Measurements from ENCODE around the gene RASGRP4.

DNA sequence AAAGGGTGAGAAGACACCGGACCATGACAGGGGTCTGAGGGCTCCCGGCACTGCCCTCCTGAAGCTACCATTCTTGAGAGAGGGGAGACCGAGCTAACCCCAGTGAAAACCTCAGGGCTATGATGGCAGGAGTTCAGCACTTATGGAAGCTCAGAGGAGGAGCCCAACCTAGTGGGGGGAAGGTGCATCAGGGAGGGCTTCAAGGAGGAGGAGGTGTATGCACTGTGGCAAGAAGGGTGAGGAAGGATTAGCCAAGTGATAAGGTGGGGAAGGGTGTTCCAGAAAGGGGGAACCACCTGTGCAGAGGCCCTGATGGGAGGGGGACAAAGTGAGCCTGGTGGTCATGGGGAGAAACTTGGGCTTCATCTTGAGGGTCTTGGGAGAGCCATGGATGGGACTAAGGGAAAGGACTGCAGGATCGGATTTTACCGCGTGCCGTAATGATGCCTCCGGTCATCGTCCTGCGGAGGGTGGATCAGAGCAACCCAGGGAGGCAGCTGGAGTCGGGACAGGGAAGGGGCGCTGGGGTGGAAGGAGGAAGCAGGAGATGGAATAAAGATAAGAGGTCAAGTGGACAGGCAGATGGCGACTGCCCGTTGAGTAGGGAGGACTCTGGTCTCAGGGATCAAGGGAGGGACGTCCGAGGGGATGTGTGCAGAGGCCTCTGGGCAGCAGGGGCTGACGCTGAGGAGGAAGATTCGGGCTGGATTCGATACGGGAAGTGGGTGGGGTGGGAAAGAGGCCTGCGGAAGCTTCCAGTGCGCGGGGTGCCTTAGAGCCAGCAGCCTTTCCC, 65.0 kb downstream of the RASGRP4 start:
- TF ChIP-seq, protein P1, sequence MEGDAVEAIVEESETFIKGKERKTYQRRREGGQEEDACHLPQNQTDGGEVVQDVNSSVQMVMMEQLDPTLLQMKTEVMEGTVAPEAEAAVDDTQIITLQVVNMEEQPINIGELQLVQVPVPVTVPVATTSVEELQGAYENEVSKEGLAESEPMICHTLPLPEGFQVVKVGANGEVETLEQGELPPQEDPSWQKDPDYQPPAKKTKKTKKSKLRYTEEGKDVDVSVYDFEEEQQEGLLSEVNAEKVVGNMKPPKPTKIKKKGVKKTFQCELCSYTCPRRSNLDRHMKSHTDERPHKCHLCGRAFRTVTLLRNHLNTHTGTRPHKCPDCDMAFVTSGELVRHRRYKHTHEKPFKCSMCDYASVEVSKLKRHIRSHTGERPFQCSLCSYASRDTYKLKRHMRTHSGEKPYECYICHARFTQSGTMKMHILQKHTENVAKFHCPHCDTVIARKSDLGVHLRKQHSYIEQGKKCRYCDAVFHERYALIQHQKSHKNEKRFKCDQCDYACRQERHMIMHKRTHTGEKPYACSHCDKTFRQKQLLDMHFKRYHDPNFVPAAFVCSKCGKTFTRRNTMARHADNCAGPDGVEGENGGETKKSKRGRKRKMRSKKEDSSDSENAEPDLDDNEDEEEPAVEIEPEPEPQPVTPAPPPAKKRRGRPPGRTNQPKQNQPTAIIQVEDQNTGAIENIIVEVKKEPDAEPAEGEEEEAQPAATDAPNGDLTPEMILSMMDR (IDR thresholded peaks at IDR 0.05), result no peak
- TF ChIP-seq POLR2A (IDR thresholded peaks at IDR 0.05), result no peak
